A673 (cell line): ENCODE data around the gene ACACA. TPM values are rescaled to one million over a fixed set of nuclear protein-coding genes. Genes with fewer than 3 reads are reported as not detected.
"Not testable (repeated sequence)": the region's sequence is repeated elsewhere in the genome, so short reads cannot be mapped to it uniquely, and the experiment has no call there.

Source experiments
- BruUV-seq: library from RNA; stranded (reverse); fragments of 400-500 nt; replicated peaks from 2 replicates; lab custom pipeline; 2021; lab: Mats Ljungman, UMichigan
- CTCF ChIA-PET: fragments of 300-600 bp; sonication (Branson Sonifier 250); formaldehyde crosslinking; loops from one replicate; lab custom pipeline; 2022; ENCODE audit warnings: antibody characterized with exemption; lab: Charles Lee
- POLR2A ChIA-PET: fragments of 300-600 bp; sonication (Branson Sonifier 250); formaldehyde crosslinking; loops from one replicate; lab custom pipeline; 2022; ENCODE audit warnings: antibody characterized with exemption; ENCODE audit not compliant: low non-redundant PET; lab: Charles Lee
- DNase-seq: peaks from one replicate; pipeline ENCODE4 v3.0.0-alpha.2; 2015; ENCODE audit warnings: low spot score
- H3K27ac ChIP-seq: fragments of 200-600 bp; sonication (generic); 2 replicates; pipeline ENCODE4 v1.5.1; 2016; ENCODE audit warnings: mixed run types, low read depth, mild to moderate bottlenecking, mixed read lengths, antibody characterized with exemption, low read length; ENCODE audit not compliant: poor library complexity, severe bottlenecking
- H3K27me3 ChIP-seq: fragments of 200-600 bp; sonication (generic); replicated peaks from 2 replicates; pipeline ENCODE4 v1.6.1; 2017; ENCODE audit warnings: mixed run types, low read depth, mild to moderate bottlenecking, mixed read lengths, antibody characterized with exemption, low read length; ENCODE audit not compliant: insufficient read depth, poor library complexity
- H3K36me3 ChIP-seq: fragments of 200-600 bp; sonication (generic); 2 replicates; pipeline ENCODE4 v1.6.1; 2016; ENCODE audit warnings: mixed run types, mild to moderate bottlenecking, mixed read lengths, antibody characterized with exemption, low read length; ENCODE audit not compliant: insufficient read depth, poor library complexity, severe bottlenecking
- H3K4me1 ChIP-seq: fragments of 200-600 bp; sonication (generic); 2 replicates; pipeline ENCODE4 v1.6.1; 2017; ENCODE audit warnings: mixed run types, mild to moderate bottlenecking, mixed read lengths, antibody characterized with exemption, low read length; ENCODE audit not compliant: insufficient read depth, poor library complexity, severe bottlenecking
- H3K4me3 ChIP-seq: fragments of 200-600 bp; sonication (generic); 2 replicates; pipeline ENCODE4 v1.5.1; 2016; ENCODE audit warnings: low read depth, mixed run types, mild to moderate bottlenecking, mixed read lengths, low read length; ENCODE audit not compliant: poor library complexity, severe bottlenecking
- H3K9me3 ChIP-seq: fragments of 200-600 bp; sonication (generic); 2 replicates; pipeline ENCODE4 v1.6.1; 2016; ENCODE audit warnings: mixed run types, low read depth, mild to moderate bottlenecking, mixed read lengths, antibody characterized with exemption, low read length; ENCODE audit not compliant: poor library complexity, severe bottlenecking
- EZH2 ChIP-seq: fragments of 200-600 bp; sonication (generic); IDR thresholded peaks from 2 replicates; pipeline ENCODE4 v1.6.1; 2017; ENCODE audit warnings: borderline replicate concordance, low read depth, mild to moderate bottlenecking, mixed read lengths, antibody characterized with exemption, low read length; ENCODE audit not compliant: poor library complexity, severe bottlenecking
- intact Hi-C: fragments of 100-400 bp; cut with micrococcal nuclease; formaldehyde crosslinking; loops from one replicate; pipeline ENCODE4 v1.10.0; 2022; ENCODE audit not compliant: unreplicated experiment
- total RNA-seq: library from RNA; stranded (reverse); gene quantifications from 2 replicates; pipeline ENCODE4 v1.2.3, GENCODE V29; 2021
- TF ChIP-seq, protein P1 (sequence below): fragments of 300-800, 200-600 bp; sonication (generic); conservative IDR thresholded peaks from 2 replicates; pipeline ENCODE4 v1.5.1; 2017; ENCODE audit warnings: low read depth, mild to moderate bottlenecking, antibody characterized with exemption, low read length, moderate library complexity, mixed read lengths

Gene ACACA
- total RNA-seq, 1 experiment from 2014 or later = 68.3 TPM

DNA sequence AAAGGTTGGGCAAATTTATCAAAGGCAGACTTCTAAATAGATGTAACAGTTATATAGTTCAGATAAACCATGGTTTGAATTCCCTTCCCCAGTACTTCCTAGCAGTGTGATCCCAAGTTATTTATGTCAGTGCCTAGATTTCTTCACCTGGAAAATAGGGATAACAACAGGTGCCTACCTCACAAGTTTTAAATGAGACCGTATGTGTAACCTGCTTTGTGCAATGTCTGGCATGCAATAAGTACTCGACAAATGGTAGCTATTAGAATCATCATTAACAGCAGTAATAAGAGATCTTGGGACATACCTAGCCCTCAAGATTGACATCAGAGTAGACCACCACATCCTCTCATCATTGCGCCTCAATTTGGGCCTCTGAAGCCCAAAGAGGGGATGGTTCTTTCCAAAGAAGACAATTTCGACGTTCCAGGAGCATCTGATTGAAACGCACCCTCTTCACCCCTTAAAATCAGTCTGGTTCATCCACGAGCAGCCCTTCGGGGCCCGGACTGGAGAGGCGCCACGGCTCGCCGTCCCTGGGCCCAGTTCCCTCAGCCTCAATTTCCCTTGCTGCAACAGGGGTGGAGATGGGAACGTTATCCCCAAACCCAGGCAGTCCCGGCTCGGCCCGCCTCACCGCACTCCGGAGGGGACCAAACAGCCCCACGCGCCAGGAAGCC is 541 bp downstream of the ACACA start:
- Histone ChIP-seq H3K27me3 (no peaks in the 10 kb centered on the region), H3K4me1 (no peaks in the 10 kb centered on the region), H3K36me3 (no peaks in the 10 kb centered on the region), H3K27ac (peak overlapping the region; percentile 70), H3K4me3 (peak overlapping the region; percentile 65), H3K9me3 (no peaks in the 10 kb centered on the region)
- POLR2A ChIA-PET = no interaction called here
- intact Hi-C loops = no loop called here
- no peak for DNase-seq
- BruUV-seq = TSS peak; percentile 72
- TF ChIP-seq, protein P1, sequence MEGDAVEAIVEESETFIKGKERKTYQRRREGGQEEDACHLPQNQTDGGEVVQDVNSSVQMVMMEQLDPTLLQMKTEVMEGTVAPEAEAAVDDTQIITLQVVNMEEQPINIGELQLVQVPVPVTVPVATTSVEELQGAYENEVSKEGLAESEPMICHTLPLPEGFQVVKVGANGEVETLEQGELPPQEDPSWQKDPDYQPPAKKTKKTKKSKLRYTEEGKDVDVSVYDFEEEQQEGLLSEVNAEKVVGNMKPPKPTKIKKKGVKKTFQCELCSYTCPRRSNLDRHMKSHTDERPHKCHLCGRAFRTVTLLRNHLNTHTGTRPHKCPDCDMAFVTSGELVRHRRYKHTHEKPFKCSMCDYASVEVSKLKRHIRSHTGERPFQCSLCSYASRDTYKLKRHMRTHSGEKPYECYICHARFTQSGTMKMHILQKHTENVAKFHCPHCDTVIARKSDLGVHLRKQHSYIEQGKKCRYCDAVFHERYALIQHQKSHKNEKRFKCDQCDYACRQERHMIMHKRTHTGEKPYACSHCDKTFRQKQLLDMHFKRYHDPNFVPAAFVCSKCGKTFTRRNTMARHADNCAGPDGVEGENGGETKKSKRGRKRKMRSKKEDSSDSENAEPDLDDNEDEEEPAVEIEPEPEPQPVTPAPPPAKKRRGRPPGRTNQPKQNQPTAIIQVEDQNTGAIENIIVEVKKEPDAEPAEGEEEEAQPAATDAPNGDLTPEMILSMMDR = no peak
- TF ChIP-seq EZH2 = no peak
- CTCF ChIA-PET = no interaction called here

DNA sequence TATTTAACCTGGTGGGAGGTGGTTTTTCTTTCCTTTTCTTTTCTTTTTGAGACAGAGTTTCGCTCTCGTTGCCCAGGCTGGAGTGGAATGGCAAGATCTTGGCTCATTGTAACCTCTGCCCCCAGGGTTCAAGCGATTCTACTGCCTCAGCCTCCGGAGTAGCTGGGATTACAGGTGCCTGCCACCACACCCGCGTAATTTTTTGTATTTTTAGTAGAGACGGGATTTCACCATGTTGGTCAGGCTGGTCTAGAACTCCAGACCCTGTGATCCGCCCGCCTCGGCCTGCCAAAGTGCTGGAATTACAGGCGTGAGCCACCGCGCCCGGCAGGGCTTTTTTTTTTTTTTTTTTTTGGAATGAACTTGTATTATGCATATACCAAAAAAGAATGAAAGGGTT is 1.1 kb downstream of the ACACA start:
- peak overlapping the region; percentile 65 for H3K4me3 ChIP-seq
- H3K36me3 ChIP-seq, H3K9me3 ChIP-seq, BruUV-seq, DNase-seq, H3K4me1 ChIP-seq, POLR2A ChIA-PET, H3K27me3 ChIP-seq, H3K27ac ChIP-seq, intact Hi-C loops, CTCF ChIA-PET: not testable (repeated sequence)

DNA sequence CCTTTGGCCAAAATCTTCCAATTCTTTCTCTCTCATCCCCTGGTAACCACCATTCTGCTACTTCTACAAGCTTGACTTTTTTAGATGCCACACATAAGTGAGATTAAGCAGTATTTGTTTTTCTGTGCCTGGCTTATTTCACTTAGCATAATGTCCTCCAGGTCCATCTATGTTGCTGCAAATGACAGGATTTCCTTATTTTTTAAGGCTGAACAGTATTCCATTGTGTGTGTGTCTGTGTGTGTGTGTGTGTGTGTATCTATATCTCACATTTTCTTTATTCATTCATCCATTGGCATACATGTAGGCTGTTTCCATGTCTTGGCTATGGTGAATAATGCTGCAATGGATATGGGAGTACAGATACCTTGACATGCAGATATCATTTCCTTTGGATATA is 6.1 kb downstream of the ACACA start:
- Histone ChIP-seq H3K9me3 (no peaks in the 10 kb centered on the region), H3K4me1 (no peaks in the 10 kb centered on the region), H3K27me3 (no peaks in the 10 kb centered on the region), H3K36me3 (no peaks in the 10 kb centered on the region), H3K4me3 (no peak overlapping the region), H3K27ac (no peak overlapping the region)
- intact Hi-C loops = no loop called here
- ChIA-PET CTCF (no interaction called here), POLR2A (no interaction called here)
- no TSS peak for BruUV-seq
- DNase-seq = no peak
- TF ChIP-seq EZH2 = no peak
- TF ChIP-seq, protein P1 = no peak

DNA sequence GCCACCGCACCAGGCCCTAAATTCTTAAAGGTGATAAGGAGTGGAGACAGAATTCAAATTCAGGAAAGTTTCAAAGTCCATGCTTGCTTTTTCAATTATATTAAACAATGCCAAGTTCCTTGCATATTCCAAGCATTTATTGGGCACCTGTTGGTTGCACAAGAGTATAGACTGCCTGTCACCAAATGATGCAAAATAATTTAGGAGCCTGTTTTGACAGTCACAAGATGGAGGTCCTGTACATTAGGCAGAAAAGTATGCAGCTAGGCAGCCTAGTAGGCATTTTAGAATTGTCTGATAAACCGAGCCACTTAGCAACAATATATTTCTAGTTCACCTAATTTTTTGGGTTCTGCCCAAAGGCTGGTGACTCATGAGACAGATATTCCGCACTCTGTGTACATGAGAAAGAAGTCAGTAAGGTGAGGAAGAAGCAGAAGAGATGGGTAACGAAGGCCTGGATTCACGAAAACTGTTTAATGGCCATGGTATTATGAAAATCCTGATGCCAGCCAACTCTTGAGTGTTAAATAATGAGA is 7.3 kb downstream of the ACACA start:
- CTCF ChIA-PET = no interaction called here
- POLR2A ChIA-PET = interaction anchor here (0.6 kb wide), 1 partner anchor 10 kb away, joined by 8 read pairs; no protein-coding TSS in a partner anchor
- intact Hi-C loops = no loop called here
- H3K36me3 ChIP-seq = no peaks in the 10 kb centered on the region
- H3K9me3 ChIP-seq = no peaks in the 10 kb centered on the region
- H3K27me3 ChIP-seq = no peaks in the 10 kb centered on the region
- no peaks in the 10 kb centered on the region for H3K4me1 ChIP-seq
- no TSS peak for BruUV-seq
- DNase-seq = no peak
- H3K4me3 ChIP-seq = no peak overlapping the region
- TF ChIP-seq, protein P1 = no peak
- no peak for TF ChIP-seq EZH2
- no peak overlapping the region for H3K27ac ChIP-seq
